Right ventricle myocardium superior (tissue), 1 donor: ENCODE measurements around the gene MYO1F. TPM values are rescaled to one million over a fixed set of nuclear protein-coding genes. Genes with fewer than 3 reads are reported as not detected.

Experiments used
- ATAC-seq: fragments of 200-7000 bp; cut with Tn5 transposase; one replicate; pipeline ENCODE4 v1.9.1; 2020; ENCODE audit warnings: mild to moderate bottlenecking; ENCODE audit not compliant: poor library complexity
- DNase-seq: peaks from one replicate; pipeline ENCODE4 v3.0.0-alpha.2; 2020
- intact Hi-C: fragments of 100-400 bp; cut with DNase I; formaldehyde crosslinking; loops from one replicate; pipeline ENCODE4 v1.11.2; 2022
- total RNA-seq: library from RNA; stranded (reverse); fragmentation: NEBNext Ultra II Directional; extraction: Animal tissue kit (Norgen Biotek cat#: 25700); gene quantifications from one replicate; pipeline ENCODE4 v1.2.1, GENCODE V29; 2021
- donor health status: DM: no; HTN: yes; CAD: no; lungs with severe emphysema.

The MYO1F gene
- total RNA-seq, 1 donor from 2014 or later = 8.4 TPM

DNA sequence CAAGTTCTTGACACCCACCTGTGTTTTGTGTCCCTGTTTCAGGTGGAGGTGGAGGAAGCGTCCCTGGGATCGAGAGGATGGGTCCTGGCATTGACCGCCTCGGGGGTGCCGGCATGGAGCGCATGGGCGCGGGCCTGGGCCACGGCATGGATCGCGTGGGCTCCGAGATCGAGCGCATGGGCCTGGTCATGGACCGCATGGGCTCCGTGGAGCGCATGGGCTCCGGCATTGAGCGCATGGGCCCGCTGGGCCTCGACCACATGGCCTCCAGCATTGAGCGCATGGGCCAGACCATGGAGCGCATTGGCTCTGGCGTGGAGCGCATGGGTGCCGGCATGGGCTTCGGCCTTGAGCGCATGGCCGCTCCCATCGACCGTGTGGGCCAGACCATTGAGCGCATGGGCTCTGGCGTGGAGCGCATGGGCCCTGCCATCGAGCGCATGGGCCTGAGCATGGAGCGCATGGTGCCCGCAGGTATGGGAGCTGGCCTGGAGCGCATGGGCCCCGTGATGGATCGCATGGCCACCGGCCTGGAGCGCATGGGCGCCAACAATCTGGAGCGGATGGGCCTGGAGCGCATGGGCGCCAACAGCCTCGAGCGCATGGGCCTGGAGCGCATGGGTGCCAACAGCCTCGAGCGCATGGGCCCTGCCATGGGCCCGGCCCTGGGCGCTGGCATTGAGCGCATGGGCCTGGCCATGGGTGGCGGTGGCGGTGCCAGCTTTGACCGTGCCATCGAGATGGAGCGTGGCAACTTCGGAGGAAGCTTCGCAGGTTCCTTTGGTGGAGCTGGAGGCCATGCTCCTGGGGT, 91.5 kb downstream of the MYO1F start:
- DNase-seq = peak; percentile 35
- no peak for ATAC-seq
- intact Hi-C loops = no loop called here

DNA sequence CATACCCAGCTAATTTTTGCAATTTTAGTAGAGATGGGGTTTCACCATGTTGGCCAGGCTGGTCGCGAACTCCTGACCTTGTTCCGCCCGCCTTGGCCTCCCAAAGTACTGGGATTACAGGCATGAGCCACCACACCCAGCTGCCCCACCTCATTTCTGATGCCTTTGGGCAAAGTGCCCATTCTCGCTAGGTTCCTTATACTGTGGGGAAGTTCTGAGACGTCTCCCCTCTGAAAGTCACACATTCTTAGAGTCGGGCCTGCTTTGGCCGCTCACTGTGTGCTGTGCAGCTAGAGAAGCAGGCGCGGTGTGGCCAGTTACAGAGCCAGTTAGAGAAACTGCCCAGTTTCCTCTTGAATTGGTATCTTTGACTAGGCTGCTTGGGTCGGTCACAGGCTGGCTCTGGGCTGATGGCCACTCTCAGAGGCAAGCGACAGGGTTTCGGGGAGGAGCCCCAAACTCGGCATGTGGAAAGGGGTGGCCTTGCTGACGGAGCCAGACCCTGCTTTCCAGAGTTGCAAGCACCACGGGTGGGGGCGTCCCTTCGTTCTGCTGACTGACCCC, 92.8 kb downstream of the MYO1F start:
- intact Hi-C loops = no loop called here
- peak; percentile 74 for DNase-seq
- peak; percentile 44 for ATAC-seq

DNA sequence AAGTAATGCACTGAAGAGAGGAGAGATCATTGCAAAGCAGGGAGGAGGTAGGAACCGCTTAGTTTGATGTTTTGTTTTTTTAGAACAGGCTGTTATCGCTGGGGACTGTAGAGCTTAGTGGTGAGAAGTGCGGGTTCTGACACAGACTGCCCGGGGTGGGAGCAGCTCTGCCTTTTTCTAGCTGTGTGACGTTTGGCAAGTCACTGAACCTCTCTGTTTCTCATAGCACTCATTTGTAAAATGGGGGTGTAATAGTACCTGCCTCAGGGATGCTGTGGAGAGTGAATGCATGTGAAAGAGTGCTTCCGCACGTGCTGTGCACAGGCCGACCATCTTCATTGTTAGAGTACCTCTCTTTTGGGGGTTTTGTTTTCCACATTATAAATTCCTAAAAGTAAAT, 94.1 kb downstream of the MYO1F start:
- ATAC-seq (no peak), DNase-seq (no peak)
- intact Hi-C loops = no loop called here

- ATAC-seq (no peak), DNase-seq (no peak)
- intact Hi-C loops = no loop called here
Observed at GRCh38 chr19:8482696-8483095, 94.5 kb downstream of the MYO1F start.

DNA sequence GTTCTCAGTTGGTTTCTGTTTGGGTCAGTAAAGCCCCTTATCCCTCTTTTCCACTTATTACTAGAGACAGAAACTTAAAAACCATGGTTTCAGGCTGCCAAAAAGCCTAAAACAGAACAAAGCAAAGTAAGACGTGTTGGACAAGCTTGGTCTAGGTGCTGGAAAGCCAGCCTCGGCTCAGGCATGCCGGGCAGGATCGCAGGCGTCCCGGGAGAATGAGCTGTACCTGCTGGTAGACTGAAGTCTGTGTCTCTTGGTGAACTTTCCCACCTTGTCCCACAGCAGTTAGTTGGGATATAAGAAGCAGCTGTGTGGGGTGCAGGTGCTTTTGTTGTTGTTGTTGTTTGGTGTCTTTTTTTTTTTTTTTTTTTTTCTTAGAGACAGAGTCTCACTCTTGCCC, 95.6 kb downstream of the MYO1F start:
- intact Hi-C loops = no loop called here
- ATAC-seq (no peak), DNase-seq (no peak)

DNA sequence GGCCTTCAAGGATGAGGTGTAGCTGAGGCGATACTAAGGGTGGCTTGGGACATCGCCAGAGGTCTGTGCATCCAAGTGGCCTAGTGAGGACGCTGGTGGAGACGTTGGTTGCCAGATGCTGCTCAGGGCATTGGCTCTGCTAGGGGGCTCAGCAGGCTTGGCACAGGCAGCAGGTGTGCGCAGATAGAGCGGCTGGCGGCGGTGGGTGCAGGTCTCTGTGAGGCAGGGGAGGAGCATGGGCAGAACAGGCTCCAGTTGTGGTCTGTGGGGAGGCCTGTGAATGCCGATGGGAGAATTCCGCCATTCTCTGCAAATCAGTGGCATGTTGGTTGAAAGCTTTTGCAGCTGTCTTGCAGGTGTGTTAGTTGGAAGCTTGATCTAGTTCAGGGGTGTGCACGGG, 96.0 kb downstream of the MYO1F start:
- no peak for DNase-seq
- ATAC-seq = peak; percentile 24
- intact Hi-C loops = no loop called here

DNA sequence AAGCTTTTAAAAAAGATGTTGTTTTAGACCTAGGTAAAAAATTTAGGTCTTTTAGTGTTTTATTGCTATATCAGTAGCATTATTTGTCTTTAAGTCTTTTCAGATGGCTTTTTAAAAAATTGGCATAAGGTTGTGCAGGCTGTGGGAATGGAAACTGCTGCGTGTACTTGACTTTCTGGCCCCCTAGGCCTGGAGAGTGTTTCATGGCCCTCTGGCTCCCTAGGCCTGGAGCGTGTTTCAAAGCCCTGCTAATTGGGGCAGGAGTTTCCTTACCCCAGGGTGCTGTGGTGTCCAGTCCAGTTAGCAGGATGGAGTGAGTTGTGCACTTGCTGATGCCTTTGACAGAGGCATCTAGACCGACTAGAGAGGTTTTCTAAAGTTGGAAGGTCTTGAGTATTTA, 98.6 kb downstream of the MYO1F start:
- intact Hi-C loops = no loop called here
- DNase-seq (no peak), ATAC-seq (no peak)

DNA sequence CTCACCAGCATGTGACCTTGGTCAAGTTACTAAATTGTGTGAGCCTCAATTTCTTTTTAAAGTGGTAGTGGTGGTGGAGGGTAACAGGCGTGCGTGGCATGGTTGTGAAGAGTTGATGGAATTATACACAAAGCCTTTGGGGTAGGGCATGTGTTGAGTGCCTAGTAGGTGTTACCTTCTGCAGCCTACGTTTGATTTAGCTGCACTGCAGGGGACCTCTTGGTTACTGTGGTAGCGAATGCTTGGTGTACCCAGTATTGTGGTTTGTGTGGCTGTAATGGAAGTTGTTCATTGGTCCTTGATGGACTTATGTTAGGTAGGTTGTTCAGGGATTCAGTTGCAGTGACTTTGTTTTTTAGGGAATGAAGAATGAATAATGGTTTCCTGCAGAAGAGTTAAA, 99.4 kb downstream of the MYO1F start:
- ATAC-seq (no peak), DNase-seq (no peak)
- intact Hi-C loops = no loop called here

DNA sequence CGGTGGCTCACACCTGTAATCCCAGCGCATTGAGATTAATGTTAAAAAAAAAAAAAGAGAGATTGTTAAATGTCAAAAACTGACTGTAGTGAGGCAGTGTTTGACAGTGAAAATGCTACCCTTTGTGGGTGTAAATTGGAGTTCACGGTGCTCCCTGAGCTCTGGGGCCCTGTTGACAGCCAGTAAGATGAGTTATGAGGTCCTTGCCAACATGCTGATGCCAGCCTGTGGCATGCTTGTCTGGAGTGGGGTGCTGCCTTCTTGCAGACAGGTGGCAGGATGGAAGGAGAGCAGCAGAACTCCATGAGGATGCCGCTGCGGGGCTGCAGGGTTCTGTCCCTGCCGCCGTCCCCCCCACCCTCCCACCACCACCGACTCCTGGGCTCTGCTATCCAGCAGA, 100.7 kb downstream of the MYO1F start:
- intact Hi-C loops = no loop called here
- ATAC-seq (peak; percentile 73), DNase-seq (no peak)

DNA sequence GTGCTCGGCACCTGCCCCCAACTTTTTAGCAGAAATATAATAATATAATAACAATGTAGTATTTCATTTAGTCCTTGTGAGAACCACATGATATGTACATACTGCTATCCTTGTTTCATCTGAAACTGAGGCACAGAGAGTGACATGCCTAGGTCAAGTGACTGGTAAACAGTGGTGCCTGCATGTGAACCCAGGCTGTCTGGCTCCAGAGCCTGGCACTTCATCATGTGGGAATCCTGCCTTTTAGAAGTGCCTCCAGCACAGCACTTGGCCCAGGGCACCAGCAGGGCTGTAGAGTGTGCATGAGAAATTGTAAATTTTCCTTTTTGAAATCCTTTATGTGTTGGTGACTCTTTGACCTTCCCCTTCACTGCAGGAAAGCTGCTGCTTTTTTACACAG, 102.2 kb downstream of the MYO1F start:
- intact Hi-C loops = no loop called here
- ATAC-seq (peak; percentile 31), DNase-seq (no peak)

- DNase-seq = no peak
- intact Hi-C loops = no loop called here
- no peak for ATAC-seq
Observed at GRCh38 chr19:8473648-8474476, 103.4 kb downstream of the MYO1F start.

Other genes with a start within 250 kb of the MYO1F start
- 21.8 TPM for gene KANK3, start 234.2 kb downstream of the MYO1F start, total RNA-seq
- gene ANGPTL4, start 213.3 kb downstream of the MYO1F start, total RNA-seq = 13.9 TPM
- gene RAB11B, start 187.1 kb downstream of the MYO1F start, total RNA-seq = 136 TPM
- 100.0 TPM for gene MARCHF2, start 164.1 kb downstream of the MYO1F start, total RNA-seq
- 113 TPM for gene HNRNPM, start 132.5 kb downstream of the MYO1F start, total RNA-seq
- 0.70 TPM for gene PRAM1, start 74.8 kb downstream of the MYO1F start, total RNA-seq
- 16.1 TPM for gene ZNF414, start 63.3 kb downstream of the MYO1F start, total RNA-seq
- gene ADAMTS10, start 33.3 kb upstream of the MYO1F start, total RNA-seq = 9.1 TPM
- gene NFILZ, start 53.2 kb upstream of the MYO1F start, total RNA-seq = not detected
- gene ACTL9, start 121.4 kb upstream of the MYO1F start, total RNA-seq = not detected
- not detected for gene OR2Z1, start 144.2 kb upstream of the MYO1F start, total RNA-seq